Stimulated activated CD4-positive, alpha-beta T cell treated with anti-CD3 and anti-CD28 coated beads, Interleukin-4, amount 100 ng/mL, for 24 hours (primary cell): Measurements from ENCODE around the gene LGR5.
"Not testable (repeated sequence)": the region's sequence is repeated elsewhere in the genome, so short reads cannot be mapped to it uniquely, and the experiment has no call there.

Experiments
- DNase-seq: peaks from one replicate; pipeline ENCODE4 v3.0.0-alpha.2; 2020

Gene LGR5

DNA sequence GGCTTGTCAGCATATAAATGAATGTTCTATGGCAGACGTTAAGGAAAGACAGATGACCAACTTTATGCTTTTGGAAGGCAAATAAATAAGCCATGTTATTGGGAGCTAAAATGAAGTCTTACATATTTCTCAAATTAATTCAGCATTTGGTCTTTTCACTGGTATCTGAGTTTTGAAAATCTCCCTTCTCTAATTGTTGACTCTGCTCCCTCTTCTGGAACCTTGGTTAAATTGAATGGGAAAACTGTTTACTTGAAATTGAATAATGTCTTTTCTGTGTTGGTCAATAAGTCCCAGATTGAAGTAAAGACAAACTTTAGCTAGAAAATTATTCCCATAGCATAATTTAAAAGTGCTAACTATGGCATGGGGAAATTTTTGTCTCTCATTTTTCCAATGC is 38.7 kb downstream of the LGR5 start:
- no peak for DNase-seq

DNA sequence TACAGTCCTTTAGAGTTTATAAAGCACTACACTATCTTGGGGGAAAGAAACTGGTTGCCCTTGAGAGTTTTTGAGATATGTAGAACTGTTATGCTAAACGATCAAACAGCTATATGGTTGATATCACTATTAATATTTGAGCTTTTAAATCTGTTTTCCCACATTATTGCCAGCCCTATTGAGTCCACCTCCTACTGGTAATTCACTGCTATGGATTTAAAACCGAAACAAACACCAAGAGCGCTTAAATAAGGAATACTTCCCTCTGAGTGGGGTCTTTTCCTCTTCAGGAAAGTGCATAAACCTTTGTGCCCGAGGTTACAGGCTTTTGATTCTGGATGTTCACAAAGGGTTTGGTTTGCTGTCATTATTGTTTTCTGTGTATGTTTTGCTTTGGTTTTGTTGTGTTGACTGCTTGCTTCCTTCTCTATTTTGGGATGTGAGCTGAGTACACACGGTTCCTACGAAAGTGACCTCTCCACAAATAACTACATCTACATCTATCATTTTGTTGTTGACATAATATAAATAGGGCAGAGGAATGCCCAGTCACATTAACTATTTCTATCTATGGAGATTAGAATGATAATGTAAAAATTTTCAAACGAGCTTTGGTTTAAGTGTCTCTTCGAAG is 44.8 kb downstream of the LGR5 start:
- no peak for DNase-seq

DNA sequence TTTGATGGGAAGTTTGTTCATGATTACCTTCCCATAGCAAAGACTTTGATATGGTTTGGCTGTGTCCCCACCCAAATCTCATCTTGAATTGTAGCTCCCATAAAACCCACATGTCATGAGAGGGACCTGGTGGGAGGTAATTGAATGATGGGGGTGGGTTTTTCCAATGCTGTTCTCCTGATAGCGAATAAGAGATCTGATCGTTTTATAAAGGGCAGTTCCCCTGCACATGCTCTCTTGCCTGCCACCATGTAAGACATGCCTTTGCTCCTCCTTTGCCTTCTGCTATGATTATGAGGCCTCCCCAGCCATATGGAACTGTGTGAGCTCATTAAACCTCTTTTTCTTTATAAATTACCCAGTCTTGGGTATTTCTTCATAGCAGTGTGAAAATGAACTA is 51.2 kb downstream of the LGR5 start:
- DNase-seq, result not testable (repeated sequence)

DNA sequence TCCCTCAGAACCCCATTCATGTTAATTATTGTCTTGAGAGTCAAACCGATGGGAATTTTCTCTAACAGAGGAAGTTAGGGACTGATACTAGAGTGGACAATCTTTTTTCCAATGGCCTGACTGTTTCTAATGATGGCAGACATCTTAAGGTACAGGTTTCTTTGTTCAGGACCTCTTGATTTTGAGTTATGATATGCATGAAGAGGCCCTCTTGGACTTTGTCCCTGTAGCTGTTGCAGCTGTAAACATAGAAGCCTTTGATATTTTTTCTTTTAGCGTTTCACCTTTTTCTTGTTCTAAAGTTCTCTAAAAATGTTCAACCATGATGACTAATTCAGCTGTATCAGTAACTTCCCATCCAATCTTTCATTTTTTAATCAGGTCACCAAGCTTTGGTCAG is 53.0 kb downstream of the LGR5 start:
- no peak for DNase-seq

DNA sequence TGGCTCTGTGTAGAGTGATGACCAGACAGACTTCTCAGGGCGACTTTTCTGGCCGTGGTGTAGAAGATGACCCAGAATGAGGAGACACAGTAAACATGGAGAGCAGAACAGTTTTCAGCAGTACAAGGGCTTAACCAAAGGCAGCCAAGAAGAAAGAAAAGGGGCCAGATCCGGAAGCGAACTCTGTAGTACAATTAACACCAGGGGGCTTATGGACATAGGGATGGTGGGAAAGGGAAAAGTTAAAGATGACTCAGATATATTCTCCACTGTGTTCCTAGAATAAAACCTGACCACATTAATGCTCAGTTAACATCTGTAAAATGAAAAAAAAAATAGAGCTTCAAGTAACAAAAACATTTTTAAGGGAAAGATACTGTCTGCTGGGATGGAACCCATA is 60.2 kb downstream of the LGR5 start:
- DNase-seq, result no peak

DNA sequence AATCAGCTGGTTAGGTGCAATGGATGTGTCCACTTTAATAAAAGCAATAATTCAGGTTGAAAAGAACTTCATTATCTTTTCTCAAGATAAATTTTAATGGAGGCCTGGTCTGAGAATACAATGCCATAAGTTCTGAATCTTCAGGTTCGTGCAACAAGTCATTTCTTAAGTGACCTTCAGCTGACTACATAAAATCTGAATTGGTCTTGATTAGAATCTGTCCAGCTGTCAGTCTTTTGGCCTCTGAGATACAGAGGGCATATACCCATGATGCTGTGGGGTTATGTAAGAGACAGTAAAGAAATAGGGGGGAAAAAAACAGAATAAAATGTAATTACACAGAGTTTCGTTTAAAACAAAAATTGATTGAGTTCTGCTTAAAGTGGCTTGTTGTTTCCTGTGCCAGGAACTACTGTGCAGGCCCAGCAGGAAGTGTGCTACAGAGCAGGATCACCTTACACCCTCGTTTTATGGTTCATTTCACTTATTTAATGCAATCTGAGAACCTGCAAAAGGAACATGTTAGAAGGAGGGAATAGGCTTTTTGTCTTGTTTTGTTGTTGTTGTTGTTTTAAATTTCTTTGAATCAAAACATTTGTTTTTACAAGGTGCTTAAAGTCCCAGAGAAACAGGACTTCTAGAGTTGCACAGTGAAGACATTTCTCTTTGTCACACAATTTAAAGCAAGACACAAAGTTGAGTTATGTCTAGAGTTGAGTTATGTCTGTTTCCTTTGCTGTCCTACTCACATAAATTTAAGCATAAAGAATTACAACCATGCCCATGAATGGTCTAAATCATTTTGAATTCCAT is 64.2 kb downstream of the LGR5 start:
- DNase-seq, result no peak

DNA sequence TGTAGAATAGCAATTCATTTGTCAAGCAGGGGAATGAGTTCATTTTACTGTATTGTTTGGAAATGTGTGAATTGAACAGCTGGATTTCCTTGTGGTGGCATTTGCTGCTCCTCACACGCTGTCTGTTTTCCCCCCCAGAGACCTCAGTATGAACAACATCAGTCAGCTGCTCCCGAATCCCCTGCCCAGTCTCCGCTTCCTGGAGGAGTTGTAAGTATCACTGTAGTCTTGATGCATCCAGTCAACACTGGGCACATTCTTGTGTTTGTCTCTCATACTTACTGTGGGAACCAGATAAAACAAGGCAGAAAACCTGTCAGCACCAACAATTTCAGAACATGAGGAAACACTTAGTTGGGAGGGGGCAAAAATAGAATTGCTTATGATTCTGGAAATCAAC is 64.9 kb downstream of the LGR5 start:
- no peak for DNase-seq

DNA sequence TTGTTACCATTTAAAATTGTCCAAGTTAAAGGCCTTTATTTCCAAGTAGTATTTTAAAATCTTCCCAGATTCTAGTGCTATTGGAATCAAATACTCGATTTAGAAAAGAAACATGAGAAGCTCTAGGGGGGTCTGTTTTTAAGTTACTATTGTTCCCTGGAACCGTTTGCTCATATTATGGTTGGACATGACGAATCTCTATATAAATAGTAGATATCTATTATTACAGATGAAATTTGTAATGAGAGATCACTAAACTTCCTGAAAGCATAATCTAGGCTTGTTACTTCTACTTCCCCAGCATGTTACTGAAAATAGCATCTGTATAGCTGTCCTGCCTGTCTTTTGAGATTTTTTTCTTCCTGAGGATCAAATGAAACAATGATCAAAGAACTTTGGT is 70.1 kb downstream of the LGR5 start:
- DNase-seq, result no peak

DNA sequence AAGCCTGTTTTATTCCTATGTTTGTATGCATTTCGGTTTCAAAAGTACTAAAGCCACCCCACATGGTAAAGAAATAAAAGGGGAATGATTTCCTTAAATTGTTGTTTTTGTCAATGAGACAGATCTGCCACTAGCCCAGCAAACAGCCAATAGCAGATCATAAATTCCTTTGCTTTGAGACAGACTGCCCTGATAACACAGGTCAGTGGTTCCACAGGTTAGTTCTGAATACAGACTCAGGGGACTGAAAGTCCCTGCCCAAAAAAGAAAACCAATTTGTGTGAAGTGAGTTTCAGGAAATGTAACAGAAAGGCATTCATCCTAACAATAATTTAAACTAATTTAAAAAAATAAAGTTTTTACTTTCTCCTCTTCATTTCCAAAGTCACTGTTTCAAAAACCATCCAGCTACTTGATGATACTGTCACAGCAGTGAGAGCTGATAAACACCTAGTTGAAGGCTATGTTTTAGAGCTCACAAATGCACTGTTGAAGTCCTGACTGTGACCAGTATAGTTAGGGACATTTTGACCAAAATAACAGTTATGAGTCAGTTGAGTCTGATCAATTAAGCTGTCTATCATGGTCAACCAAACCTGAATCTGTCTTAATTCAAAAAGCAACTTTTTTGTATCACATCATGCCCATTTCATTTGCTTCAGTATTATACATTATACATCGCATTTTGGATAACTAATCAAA is 77.7 kb downstream of the LGR5 start:
- no peak for DNase-seq

DNA sequence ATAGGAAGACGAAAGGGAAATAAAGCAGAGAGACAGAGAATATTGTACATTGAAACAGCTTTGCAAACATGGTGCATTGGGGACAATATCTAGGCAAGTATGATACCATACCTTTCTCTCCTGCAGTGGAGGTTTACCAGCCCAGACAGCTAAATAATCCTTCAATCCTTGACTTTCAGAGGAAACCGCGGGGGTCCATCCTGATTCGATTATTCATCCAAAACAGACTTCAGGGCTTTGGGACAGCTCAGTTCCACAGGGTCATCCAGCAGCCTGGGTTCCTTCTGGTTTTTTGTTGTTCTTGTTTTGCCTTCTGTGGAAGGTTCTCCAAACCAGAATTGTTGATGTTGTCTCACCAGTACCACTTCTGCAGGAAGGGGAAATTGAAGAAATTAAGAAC is 81.5 kb downstream of the LGR5 start:
- no peak for DNase-seq

DNA sequence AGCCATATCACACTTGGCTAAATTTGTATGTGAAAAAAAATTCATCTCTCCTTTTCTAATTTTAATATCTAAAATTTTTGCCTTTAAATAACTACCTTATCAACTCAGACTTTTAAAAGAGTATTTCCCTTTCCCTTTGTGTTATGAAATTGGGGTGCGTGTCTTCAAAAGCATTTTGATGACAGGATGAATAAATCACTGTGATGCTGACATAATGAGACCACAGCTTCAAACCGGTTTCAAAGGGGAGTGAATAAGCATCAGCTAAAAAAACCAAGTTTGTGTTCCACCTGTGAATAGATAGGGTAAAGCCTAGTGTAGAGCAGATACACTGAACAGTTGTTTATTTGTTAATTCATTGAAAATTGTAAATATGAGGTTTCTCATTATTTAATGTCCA is 85.0 kb downstream of the LGR5 start:
- DNase-seq, result no peak

DNA sequence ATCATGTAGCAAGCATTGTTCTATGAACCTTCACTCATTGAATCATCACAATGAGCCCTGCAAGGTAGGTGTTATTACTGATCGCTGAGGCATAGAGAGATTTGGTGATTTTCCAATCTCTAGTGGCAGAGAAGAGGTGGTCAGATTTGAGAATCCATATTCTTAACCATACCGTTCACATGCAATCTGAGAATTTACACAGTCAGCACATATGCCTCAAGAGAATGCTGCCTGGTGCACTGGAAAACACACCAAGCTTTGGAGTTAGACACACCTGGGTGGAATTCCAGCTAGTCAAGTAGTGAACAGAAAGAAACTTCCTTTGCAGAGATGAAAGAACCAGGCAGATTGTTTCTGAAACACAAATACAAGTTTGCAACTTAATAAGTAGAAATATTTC is 94.1 kb downstream of the LGR5 start:
- DNase-seq, result no peak

DNA sequence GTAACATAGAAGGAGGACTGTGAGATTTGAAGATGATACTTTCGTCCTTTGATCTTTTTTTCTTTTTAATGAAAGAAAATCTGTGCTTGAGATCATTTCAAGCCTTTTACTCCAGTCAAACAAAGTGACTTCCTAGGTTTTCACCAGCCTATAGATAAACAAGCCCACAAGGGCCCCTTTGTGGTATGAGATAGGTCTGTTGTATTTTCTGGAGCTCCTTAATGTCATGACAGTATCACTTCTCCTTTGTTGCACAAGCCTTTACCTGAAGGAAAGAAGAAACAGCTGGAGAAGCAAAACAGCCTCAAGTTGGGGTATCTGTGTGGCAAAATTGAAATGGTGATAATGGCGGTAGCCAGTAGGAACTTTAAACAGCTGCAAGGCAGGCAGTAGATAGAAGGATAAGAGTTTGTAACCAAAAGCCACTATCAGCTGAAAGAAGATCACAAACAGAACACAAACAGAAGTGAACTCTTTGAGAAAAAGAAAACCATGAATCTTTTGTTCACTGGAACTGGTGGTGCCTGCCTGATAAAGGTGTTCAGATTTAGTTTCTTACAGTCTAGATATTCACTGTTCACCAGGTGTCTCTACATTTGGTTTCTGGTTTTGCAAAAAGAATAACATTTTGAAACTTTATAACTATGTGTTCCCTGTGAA is 96.8 kb downstream of the LGR5 start:
- no peak for DNase-seq

DNA sequence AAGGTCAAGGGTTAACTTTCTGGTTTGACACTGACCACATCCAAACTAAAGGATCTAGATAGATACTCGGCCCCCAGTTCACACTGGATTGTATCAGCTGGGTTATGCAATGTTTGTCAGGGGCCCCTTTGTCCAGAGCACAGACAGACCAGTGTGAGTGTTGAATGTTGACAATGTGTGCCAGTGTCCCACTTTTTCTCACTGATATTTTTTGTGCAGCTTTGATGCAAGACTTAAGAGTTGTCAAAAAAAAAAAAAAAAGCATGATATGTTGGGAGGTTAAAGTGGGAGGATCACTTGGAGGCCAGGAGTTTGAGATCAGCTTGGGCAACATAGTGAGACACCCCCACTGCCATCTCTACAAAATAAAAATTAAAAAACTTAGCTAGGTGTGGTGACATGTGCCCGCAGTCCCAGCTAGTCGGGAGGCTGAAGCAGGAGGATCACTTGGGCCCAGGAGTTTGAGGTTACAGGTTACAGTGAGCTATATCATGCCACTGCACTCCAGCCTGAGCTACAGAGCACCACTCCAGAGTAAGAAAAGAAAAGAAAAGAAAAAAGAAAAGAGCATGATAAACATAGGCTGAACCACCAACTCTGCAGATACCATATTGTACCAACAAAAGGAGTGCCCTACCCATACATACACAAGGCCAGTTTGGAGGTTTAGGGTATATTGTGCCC is 97.5 kb downstream of the LGR5 start:
- no peak for DNase-seq

DNA sequence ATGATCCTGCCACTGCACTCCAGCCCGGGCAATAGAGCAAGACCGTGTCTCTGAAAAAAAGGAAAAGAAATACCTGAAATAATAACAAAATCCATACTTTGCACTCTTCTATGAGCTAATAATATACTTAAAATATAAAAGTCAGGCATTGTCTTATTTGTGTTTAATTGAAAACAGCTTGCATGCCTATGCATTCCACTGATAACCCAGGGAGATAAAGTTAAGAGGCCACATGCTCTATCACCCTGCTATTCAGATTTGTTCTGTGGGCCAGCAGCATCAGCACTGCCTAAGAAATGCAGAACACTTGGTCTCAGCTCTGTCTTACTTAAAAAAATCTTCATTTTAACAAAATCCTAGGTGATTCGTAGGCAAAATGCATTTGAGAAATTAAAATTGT is 99.2 kb downstream of the LGR5 start:
- no peak for DNase-seq

DNA sequence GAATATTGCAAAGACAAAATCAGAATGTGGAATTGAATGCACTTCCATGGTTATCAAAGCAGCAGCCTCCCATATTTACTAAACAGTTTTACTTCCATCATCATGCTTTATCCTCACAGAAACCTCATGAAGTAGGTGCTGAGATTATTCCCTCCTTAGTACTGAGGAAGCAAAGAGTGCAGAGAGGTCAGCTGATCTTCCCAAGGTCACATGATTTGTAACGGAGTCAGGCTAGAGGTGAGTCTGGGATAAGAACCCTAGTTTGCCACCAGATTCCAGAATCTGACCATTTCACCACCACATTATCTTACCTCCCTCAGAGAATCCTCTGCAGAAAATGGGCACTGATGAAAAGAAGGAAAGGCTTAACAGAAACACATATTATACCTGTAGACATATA is 102.0 kb downstream of the LGR5 start:
- no peak for DNase-seq

DNA sequence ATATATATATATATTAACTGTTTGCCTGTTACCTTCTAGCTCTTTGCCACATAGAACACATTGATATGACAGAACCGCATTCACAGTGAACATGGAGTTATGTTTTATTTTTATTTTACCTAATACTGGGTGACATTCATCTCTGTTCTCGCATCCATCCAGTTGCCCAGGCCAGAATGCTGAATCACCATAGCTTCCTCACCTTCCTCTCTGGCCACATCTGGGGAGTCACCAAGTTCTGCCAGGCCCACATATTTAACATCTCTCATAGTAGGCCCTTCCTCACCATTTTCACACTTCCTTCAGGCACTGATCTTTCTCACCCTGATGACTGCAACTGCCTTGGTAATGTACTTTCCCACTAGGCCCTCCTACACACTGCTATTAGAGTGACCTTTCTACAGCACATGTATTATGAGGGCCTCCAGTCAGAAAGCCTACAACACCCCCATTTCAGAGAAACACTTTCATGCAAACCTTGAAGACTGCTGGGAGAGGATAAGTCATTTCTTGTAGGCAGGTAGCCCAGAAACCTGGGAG is 106.8 kb downstream of the LGR5 start:
- no peak for DNase-seq

DNA sequence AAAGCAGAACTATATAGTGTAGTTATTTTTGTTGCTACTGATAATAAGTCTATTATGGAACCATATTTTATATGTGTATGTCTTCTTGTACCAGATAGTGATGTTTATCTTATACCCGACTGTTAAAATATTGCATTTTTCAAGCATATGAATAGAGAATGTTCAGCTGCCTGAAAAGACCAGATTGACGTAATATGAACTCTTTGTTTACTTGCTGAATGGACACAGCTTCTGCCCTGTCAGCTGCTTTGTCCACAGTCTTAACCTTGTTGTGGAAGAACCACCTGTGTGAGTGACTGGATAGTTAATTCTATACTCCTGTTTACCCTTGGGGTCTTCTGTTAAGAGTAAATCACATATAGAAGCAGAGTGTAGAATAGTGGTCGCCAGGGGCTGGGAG is 109.3 kb downstream of the LGR5 start:
- no peak for DNase-seq

DNA sequence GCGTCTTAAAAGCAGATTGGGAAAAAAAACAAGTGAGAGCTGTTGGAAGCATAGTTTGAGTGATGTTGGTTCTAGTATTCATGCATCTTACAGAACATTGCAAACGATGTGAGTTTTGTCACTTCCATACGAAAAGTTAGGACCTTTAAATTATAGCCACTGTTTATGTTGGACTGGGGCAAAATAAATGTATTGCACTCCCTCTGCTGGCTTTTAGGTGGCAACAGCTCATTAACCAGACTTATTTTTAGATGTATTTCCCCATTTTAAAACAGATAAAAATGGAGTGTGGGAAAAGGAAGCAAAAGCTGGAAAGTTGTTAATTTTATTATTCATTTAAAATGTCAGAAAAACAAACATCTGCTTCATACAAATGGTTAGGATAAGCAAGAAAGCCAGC is 111.9 kb downstream of the LGR5 start:
- no peak for DNase-seq

DNA sequence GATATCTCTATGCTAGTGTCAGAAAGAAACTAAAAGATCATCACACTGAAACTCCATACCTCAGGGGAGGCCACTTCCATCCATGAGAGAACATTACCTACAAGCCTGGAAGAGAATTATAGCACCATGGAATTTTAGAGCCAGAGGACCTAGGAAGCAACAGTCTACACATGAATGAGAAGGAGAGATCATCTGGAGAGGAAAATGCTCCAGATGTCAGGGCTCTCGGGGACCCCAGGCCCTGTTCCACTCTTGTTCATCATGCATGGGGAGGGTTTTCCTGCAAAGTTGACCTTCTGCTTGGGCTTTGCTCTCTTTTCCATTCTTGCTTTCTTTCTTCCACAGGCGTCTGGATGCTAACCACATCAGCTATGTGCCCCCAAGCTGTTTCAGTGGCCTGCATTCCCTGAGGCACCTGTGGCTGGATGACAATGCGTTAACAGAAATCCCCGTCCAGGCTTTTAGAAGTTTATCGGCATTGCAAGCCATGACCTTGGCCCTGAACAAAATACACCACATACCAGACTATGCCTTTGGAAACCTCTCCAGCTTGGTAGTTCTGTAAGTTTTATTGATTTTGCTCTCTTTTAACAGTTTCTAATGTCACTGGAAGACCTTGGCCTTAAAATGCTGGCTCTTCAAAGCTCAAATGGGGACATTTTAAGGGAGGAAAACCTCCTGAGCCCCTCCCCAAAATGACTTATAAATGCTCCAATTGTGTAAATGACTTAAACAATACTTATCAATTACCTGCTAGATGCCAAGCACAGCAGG is 113.3 kb downstream of the LGR5 start:
- DNase-seq, result no peak

DNA sequence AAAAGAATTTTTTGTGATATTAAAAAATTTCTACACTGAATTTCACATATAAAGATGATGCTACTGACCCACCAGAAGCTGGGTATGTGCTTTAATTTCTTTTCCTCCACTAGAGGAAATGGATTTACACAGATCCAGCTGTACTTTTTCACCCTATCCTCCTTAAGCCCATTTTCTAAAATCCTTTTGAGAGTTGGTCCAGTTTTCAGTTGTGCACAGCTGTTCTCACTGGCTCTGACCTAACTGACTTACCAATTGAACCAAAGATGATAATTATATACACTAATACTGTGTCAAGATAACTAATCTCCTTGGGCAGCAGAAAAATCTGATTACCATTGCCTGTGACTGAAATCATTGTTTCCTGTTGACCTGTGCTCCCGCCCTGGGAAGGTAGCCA is 115.6 kb downstream of the LGR5 start:
- no peak for DNase-seq

DNA sequence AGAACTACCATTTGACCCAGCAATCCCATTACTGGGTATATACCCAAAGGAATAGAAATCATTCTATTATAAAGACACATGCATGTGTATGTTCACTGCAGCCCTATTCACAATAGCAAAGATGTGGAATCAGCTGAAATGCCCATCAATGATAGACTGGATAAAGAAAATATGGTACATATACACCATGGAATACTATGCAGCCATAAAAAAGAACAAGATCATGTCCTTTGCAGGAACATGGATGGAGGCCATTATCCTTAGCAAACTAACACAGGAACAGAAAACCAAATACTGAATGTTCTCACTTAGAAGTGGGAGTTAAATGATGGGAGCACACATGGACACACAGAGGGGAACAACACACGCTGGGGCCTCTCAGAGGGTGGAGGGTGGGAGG is 116.2 kb downstream of the LGR5 start:
- not testable (repeated sequence) for DNase-seq
